ENCODE measurements around the gene RPS4Y1.

RPS4Y1 gene

DNA sequence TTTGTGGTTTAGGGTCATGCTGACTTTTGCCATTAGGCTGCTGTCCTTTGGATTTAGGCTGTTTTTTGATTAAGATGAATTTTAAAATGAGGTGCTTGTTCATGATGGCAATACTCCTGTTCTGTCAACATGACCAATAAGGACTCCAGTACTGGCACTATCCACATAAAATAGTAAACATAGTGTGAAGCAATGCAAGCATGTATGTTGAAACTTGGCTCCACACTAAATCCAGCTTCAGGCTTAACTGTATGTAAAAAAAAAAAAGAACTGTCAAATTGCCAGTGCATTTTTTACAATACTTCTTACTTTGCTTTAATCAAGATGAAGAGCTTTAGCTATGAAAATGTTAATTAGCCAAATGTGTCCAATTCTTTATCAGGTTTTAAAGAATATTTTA, 6.2 kb upstream of the RPS4Y1 start:
- TF ChIP-seq, protein P1, sequence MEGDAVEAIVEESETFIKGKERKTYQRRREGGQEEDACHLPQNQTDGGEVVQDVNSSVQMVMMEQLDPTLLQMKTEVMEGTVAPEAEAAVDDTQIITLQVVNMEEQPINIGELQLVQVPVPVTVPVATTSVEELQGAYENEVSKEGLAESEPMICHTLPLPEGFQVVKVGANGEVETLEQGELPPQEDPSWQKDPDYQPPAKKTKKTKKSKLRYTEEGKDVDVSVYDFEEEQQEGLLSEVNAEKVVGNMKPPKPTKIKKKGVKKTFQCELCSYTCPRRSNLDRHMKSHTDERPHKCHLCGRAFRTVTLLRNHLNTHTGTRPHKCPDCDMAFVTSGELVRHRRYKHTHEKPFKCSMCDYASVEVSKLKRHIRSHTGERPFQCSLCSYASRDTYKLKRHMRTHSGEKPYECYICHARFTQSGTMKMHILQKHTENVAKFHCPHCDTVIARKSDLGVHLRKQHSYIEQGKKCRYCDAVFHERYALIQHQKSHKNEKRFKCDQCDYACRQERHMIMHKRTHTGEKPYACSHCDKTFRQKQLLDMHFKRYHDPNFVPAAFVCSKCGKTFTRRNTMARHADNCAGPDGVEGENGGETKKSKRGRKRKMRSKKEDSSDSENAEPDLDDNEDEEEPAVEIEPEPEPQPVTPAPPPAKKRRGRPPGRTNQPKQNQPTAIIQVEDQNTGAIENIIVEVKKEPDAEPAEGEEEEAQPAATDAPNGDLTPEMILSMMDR (IDR thresholded peaks at IDR 0.05; ENCODE audit: low read depth, low read length), result no peak
- DNase-seq (ENCODE audit: extremely low read depth, low read depth), result no peak

DNA sequence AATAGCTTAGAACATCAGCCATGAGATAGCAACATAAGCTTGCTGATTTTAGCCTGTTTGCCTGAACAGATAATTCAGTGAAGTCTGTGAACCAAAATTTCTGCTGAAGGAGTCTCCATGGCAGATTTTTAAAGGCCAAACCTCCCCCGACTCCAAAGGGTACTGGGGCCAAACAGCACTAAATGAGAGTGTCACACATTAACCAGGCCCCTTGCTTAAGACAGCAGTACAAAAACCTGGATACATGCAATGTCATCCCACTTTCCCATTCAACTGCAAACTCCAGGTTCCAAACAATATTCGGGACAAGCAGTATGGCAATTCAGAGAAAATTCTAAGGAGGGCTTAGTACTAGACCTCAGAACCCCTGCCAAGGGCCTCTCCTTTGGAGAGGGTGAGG, 4.3 kb upstream of the RPS4Y1 start:
- TF ChIP-seq, protein P1 (IDR thresholded peaks at IDR 0.05; ENCODE audit: low read depth, low read length), result no peak
- no peak for DNase-seq (ENCODE audit: extremely low read depth, low read depth)

DNA sequence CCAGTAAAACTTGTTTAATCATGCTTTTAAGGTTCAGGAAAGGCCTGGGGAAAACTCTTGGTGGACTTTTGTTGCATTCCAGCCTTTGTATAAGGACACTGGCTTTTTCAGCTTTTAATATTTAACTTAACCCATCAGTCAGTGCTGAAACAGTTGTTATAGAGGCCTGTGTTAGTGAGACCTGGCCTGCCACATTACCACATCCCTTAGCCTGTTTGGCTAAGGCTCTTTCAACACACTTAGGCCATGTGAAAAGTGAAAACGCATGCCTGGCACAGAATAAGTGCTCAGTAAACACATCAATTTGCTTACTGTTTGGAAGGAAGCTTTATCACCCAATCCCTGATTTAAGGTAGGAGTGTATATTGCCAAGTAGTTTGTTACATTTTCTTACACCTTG, 3.5 kb upstream of the RPS4Y1 start:
- TF ChIP-seq, protein P1 (IDR thresholded peaks at IDR 0.05; ENCODE audit: low read depth, low read length), result no peak
- DNase-seq (ENCODE audit: extremely low read depth, low read depth), result no peak

DNA sequence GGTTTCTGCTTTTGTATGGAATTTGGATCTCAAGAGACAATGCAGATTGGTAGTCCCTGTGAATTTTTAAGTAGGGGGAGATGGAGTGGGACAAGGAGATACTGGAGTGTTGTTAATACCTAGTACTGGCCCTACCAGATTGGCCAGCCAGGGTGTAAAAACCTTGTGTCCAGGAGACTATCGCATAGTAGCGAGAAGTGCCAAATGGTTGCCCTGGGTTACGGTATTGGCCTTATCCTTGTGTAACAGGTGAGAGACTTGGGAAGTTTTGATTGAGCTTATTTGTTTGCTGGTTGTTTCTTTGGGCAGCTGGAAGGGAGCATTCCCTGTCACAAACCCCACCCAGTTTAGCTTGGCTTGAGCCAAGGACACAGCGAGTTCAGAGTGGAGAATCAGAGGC, 5.4 kb downstream of the RPS4Y1 start:
- TF ChIP-seq, protein P1 (IDR thresholded peaks at IDR 0.05; ENCODE audit: low read depth, low read length), result no peak

DNA sequence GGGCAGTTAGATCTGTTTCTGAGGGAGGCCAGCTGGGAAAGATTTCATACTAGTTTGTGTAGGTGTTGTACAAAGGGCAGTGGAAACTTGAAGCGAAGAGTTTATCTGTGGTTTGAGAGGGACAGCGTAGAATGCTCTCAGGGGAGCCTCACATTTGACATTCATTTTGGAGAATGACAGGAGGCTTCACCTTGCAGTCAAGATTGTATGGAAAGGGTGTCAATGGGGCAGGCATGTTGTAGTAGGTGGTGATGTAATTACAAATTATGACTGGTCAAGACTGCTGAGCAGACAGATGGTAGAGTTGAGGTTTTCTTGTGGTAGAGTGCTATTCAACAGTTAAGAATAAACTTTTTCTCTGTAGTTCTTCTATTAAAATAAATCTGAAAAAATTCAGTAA, 7.0 kb downstream of the RPS4Y1 start:
- DNase-seq (ENCODE audit: extremely low read depth, low read depth), result no peak
- TF ChIP-seq, protein P1 (IDR thresholded peaks at IDR 0.05; ENCODE audit: low read depth, low read length), result no peak

More for the DNA sequence above, 5.4 kb downstream of the RPS4Y1 start:
- DNase-seq (ENCODE audit: extremely low read depth, low read depth), result no peak

DNA sequence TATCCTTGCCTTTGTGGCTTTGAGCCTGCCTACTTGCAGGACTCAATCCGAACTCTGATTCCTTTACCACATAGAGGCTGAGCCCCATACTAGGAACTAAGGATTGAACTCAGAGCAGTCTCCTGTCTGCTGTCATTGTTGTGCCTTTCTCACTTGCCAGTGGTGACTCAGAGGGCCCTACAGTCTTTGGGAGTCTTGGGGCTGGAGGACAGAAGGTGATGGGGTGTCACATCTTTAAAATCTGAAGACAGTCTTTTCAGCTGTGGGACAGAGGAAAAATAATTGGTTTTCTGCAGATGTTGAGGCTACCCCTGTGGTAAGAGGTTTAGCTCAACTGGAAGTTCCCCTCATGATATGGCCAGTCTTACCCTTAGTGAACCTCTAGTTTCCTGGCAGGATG, 8.0 kb downstream of the RPS4Y1 start:
- DNase-seq (ENCODE audit: extremely low read depth, low read depth), result no peak
- TF ChIP-seq, protein P1 (IDR thresholded peaks at IDR 0.05; ENCODE audit: low read depth, low read length), result no peak

DNA sequence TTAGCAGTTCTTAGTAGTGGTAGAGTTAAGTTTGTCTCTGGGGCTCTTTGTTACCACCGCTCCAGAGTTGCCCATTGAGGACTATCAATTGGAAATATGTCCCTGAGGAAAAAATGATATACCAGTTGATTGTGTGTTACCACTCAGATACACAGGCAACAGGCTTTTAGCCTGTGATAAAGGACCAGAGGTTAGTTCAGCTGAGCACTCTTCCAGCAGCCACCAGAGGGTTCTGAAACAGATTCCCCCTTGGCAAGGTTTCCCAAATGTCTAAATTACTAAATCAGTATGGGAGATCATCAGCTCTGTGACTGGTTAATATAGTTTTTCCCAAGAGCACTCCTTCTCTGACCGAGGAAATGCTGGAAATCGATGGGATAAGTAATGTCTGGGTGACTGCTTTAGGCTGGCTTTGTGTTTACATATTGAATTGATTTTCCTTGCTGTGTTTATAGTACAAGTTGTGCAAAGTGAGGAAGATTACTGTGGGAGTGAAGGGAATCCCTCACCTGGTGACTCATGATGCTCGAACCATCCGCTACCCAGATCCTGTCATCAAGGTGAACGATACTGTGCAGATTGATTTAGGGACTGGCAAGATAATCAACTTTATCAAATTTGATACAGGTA, 12.9 kb downstream of the RPS4Y1 start:
- no peak for DNase-seq (ENCODE audit: extremely low read depth, low read depth)
- TF ChIP-seq, protein P1 (IDR thresholded peaks at IDR 0.05; ENCODE audit: low read depth, low read length), result no peak

All from AG09319 (cell line).